ENCODE results near the gene KHK.
"Not testable (repeated sequence)": the region's sequence is repeated elsewhere in the genome, so short reads cannot be mapped to it uniquely, and the experiment has no call there.

Gene KHK

GRCh38 chr2:27060323-27060722 is 26.2 kb upstream of the KHK start:
- no peak for FAIRE-seq

DNA sequence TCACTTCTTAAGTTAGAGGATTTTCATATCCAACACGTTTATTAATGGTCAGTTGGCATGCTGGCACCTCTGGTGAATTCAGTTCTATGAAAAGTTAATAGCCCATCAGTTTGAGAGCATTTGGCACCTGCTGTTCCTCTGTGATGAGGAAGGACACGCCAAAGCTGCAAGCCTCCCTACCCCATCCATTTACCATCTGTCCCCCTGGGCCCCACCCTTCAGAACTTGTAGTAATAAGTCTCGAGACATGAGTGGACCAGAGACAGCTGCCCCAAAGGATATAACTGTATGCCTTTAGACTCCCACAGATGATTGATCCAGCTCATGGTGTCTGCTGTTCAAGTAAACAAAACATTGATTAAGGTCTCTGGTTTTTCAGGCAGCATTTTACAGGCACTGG is 21.4 kb upstream of the KHK start:
- no peak for FAIRE-seq

GRCh38 chr2:27067385-27067784 is 19.2 kb upstream of the KHK start:
- FAIRE-seq = no peak

DNA sequence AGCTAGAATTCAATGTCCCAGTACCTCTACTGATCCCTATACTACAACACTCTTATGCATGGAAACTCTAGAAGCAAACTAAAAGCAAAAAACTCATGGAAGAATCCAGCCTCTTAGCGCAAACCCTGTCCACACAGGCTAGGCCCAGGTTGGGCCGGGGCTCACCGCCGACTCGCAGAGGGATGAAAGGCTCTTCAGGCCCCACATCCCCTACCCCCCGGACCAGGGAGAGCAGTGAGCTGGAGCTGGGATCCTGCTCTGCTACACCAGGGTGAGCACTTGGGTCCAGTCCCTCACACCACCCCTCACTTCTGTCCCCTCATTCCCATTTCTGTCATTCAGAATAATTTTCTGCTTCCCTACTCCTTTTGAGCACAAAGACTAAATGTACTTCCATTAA is 17.1 kb upstream of the KHK start:
- no peak for FAIRE-seq

DNA sequence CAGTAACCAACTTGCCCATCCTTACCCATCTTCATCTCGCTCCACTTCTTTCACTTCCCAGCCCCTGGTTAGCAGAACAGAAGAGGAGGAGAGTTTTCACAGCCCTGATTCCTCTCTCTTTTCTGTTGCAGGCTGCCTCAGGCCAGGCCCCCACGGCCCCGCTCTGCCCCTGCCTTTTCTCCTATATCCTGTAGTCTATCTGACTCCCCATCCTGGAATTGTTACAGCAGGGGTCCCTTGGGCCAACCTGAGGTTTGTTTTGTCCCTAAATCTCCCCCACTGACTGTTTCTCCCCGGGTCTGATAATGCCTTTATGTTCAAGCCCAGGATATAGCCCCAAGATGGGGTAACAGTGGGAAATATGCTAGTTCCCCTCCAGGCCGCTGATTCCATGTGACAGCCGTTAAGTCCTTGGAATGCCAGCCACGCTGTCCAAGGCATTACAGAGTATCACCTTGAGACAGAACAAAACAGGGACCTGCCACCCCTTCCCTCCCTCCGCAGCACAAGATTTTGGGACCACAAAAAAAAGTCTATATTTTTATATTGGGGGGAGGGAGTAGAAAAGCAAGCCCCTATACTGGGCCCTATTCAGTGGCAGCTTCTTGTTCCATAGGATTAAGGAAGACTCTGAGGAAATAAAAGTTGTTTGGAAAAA is 16.5 kb upstream of the KHK start:
- no peak for FAIRE-seq

GRCh38 chr2:27070653-27071276 is 15.8 kb upstream of the KHK start:
- no peak for FAIRE-seq

- FAIRE-seq = no peak
Observed at GRCh38 chr2:27071277-27071989, 15.1 kb upstream of the KHK start, which contains the start of gene OST4. Gene OST4 (minus strand): TSS chr2:27071654.

GRCh38 chr2:27071990-27072830 is 14.4 kb upstream of the KHK start:
- no peak for FAIRE-seq

DNA sequence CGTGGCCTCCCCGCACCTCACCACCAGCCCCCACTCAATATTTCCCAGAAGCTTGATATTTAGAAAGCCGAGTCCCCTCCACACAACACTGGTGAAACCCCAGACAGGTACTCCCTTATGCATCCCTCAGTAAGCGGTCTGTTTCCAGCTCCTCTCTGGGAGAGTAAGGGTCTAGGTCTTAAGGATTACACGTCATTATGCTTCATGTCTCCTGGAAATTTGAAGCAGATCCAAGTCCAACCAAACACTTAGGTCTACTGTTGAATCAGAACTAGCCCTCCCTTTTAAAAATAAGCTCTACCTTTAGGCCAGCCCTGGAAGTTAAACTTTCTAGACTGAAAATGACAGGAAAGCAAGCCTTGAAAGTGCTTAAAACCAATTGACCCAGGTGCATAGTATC is 13.7 kb upstream of the KHK start:
- FAIRE-seq = no peak

- FAIRE-seq = no peak
Observed at GRCh38 chr2:27073782-27074181, 12.8 kb upstream of the KHK start.

DNA sequence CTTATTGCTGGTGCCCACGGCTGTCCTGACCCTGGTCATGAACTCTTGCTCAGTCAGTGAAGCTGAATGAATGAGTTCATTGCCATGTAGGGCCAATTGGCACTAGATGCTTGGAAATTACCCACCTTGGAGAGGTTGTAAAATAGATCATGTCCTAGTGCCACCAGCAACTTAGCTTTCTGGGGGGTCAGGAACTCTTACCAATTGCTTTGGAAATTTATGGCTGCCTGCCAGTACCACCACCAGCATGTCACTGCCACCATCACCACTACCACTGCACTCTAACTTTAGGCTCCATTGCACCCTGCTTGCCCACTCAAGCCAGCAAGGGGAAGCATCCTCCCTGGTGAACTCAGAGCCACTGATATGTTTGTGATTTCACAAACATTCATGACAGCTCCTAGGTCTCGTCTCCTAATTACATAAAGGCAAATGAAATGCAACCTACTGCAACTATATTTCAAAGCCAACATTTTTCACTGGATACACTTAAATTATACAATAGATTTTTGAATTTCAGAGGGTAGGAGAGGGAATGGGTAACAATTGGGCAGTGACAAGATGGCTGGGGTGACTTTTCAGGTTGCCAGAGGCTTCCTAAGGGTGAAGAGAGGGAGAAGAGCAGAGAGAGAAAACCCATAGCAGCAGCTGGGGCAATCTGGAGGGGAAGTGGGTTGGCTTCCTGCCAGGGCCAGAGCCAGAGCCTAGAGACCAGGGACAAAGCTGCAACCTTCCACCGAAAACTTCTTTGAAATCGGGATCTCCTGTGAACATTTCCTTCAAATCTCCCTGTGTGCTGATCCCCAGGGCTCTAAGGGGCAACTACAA is 11.6 kb upstream of the KHK start:
- no peak for FAIRE-seq

DNA sequence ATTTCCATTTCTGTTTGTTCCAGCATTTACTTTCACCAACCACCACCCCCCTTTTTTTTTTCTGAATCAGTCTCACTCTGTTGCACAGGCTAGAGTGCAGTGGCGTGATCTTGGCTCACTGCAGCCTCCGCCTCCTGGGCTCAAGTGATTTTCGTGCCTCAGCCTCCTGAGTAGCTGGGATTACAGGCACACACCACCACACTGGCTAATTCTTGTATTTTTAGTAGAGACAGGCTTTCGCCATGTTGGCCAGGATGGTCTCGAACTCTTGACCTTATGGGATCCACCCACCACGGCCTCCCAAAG is 11.1 kb upstream of the KHK start:
- FAIRE-seq = not testable (repeated sequence)

DNA sequence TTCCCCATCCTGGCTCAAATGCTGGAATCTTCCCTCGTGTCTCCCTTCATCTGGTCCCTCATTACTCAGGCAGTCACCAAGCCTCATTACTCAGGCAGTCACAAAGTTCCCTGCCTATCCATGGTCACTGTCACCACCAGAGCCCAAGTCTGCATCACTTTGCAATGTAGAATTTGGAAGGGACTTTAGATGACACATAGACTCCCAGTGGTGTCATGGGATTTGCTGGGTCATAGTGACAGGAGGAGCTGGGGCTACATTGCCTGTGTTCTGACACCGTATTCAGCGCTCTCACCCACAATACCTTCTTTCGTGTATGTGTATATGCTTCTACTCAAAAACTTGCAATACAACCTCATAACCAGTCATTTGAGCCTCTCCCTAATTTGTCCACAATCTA is 10.2 kb upstream of the KHK start:
- no peak for FAIRE-seq

- FAIRE-seq = no peak
Observed at GRCh38 chr2:27077231-27077630, 9.3 kb upstream of the KHK start.

- no peak for FAIRE-seq
Observed at GRCh38 chr2:27078267-27079194, 8.0 kb upstream of the KHK start, which contains the start of gene EMILIN1. Gene EMILIN1 (plus strand): TSS chr2:27078615. CDS start chr2:27079066, 451 bp downstream.

DNA sequence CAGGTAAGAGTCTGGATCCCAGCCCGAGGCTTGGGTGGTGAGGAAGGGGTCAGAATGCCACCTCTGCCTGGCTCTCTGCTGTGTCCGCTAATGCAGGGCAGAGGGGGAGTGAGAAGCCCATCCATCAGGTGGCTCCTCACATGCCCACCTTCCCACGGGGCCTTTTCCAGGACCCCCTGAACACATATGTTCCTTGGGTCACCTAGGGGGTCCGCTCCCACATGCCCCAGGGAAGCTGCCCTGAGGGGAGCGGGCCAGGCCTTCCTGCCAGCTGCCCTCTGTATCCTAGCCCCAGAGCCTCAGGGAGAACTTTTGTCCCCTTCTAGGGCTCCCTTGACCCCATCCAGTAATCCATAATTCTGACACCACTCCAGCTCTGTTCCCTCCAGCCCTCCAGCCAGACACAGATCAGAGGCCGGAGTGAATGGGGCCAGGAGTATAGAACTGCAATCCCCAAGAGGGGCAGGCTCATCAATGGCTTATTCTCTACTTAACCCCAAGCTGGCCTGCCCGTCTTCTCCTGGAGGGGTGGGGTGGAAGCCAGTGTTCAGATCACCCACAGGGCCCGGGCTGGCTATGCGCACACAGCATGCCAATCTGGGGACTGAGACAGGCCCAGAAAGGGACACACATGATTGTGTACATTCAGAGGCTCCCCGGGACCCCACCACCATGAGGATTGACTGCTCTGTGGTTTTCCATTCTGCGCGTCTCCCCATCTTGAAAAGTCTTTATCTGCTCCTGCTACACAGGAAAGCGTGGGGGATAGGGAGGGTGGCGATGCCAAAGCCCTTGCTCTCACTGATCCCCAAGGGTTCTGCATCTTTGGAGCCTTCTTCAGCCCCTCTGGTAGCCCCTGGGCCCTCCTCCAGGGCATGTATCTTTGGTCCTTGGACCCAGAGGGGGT is 7.1 kb upstream of the KHK start:
- no peak for FAIRE-seq

DNA sequence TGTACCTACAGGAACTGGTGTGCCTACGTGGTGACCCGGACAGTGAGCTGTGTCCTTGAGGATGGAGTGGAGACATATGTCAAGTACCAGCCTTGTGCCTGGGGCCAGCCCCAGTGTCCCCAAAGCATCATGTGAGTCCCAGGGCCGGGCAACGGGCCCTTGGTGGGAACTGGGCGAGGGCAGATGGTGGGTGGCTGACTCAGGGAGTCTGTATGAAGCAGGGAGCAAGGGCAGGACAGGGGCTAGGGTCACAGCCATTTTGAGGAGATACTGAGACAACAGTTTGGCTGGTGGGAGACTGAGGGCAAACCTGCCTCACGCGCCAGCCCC is 6.5 kb upstream of the KHK start:
- no peak for FAIRE-seq

DNA sequence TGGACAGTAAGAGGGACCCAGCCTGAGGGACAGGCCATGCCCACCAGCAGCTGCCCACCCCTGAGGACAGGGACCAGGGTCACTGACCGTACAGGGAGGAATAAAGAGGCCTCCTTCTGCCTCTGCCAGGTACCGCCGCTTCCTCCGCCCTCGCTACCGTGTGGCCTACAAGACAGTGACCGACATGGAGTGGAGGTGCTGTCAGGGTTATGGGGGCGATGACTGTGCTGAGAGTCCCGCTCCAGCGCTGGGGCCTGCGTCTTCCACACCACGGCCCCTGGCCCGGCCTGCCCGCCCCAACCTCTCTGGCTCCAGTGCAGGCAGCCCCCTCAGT is 6.0 kb upstream of the KHK start:
- no peak for FAIRE-seq

DNA sequence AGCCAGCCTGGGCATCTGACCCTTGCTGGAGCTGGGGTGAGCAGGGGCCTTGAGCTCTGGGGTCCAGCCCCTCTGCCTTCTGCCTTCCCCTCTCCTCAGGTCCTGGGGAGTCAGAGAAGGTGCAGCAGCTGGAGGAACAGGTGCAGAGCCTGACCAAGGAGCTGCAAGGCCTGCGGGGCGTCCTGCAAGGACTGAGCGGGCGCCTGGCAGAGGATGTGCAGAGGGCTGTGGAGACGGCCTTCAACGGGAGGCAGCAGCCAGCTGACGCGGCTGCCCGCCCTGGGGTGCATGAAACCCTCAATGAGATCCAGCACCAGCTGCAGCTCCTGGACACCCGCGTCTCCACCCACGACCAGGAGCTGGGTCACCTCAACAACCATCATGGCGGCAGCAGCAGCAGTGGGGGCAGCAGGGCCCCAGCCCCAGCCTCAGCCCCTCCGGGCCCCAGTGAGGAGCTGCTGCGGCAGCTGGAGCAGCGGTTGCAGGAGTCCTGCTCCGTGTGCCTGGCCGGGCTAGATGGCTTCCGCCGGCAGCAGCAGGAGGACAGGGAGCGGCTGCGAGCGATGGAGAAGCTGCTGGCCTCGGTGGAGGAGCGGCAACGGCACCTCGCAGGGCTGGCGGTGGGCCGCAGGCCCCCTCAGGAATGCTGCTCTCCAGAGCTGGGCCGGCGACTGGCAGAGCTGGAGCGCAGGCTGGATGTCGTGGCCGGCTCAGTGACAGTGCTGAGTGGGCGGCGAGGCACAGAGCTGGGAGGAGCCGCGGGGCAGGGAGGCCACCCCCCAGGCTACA is 4.4 kb upstream of the KHK start:
- FAIRE-seq = no peak

Measured in A204.1 (cell line).